ENCODE measurements around the gene AADAT. TPM values are rescaled to one million over a fixed set of nuclear protein-coding genes. Genes with fewer than 3 reads are reported as not detected.
"Not testable (repeated sequence)": the region's sequence is repeated elsewhere in the genome, so short reads cannot be mapped to it uniquely, and the experiment has no call there.

Gene AADAT
- total RNA-seq, 1 donor from 2014 or later = not detected

DNA sequence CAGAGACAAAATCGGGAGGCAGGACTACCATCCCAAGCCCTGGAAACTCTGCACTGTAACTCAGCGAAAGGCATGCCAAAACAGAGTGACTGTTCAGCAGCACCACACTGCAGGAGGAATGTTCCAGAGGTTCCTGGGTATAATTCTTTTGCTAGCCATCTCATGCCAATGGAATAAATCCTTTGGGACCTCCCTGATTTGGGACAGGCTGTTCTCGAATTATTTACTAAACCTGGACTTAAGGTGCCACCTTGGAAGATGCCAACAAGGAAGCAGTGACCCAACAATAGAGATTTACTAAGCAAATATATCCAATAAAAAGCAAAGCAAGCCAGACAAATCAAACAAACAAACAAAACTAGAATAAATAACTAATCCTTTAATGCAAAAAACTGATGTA lies 9.3 kb downstream of the AADAT start:
- H3K4me1 Mint-ChIP-seq (ENCODE audit: low read depth) = no peaks in the 10 kb centered on the region
- no peak overlapping the region for H3K4me3 Mint-ChIP-seq
- intact Hi-C loops (cut with micrococcal nuclease) = no loop called here
- H3K27ac Mint-ChIP-seq = no peak overlapping the region
- no peaks in the 10 kb centered on the region for H3K36me3 Mint-ChIP-seq (ENCODE audit: low read depth)
- peaks cover 1% of the 10 kb centered on the region for H3K27me3 Mint-ChIP-seq (ENCODE audit: insufficient read depth)
- H3K9me3 Mint-ChIP-seq = no peaks in the 10 kb centered on the region
- DNase-seq (ENCODE audit: low spot score) = no peak

DNA sequence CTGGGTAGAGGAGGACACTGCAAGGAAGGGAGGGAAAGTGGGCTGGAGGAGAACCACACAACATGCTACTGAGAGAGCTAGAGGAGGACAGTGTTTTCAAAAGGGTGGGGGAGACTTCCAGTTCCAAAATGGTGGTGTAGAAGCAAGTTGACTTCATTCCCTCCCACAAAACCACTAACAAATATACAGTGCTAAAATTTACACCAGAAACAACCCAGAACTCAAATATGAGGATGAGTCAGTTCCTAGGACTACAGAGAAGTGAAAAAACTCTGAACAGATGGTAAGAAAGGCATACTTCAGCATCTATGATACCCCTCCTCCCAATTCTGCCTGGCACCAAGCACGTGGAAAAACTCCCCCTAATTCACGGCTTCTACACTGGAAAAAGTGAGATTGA lies 9.8 kb downstream of the AADAT start:
- Mint-ChIP-seq H3K27me3 (ENCODE audit: insufficient read depth) (peaks cover 1% of the 10 kb centered on the region), H3K36me3 (ENCODE audit: low read depth) (no peaks in the 10 kb centered on the region), H3K9me3 (no peaks in the 10 kb centered on the region), H3K27ac (no peak overlapping the region), H3K4me3 (no peak overlapping the region), H3K4me1 (ENCODE audit: low read depth) (no peaks in the 10 kb centered on the region)
- intact Hi-C loops (cut with micrococcal nuclease) = no loop called here
- DNase-seq (ENCODE audit: low spot score) = no peak

DNA sequence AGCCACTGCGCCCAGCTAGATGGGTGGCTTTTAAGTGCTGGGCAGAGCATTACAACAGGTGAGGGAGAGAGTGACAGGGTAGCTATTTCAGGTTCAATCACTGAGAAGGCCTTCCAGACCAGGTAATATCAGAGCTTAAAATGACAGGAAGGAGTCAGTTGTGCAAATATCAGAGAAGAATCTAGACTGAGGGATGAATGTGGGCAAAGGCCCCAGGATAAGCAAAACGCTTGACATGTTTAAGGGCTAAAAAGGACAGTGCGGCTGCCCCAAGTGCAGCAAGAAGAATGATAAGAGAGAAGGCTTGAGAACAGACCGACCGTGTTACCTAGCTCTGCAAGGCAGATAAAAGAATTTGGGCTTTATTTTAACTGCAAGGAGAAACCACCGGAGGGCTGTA lies 18.6 kb downstream of the AADAT start:
- no peak overlapping the region for H3K27ac Mint-ChIP-seq
- no peak for DNase-seq (ENCODE audit: low spot score)
- intact Hi-C loops (cut with micrococcal nuclease) = no loop called here
- H3K4me3 Mint-ChIP-seq = no peak overlapping the region
- no peaks in the 10 kb centered on the region for H3K9me3 Mint-ChIP-seq
- peaks cover 2% of the 10 kb centered on the region for H3K27me3 Mint-ChIP-seq (ENCODE audit: insufficient read depth)
- H3K36me3 Mint-ChIP-seq (ENCODE audit: low read depth) = no peaks in the 10 kb centered on the region
- no peaks in the 10 kb centered on the region for H3K4me1 Mint-ChIP-seq (ENCODE audit: low read depth)

DNA sequence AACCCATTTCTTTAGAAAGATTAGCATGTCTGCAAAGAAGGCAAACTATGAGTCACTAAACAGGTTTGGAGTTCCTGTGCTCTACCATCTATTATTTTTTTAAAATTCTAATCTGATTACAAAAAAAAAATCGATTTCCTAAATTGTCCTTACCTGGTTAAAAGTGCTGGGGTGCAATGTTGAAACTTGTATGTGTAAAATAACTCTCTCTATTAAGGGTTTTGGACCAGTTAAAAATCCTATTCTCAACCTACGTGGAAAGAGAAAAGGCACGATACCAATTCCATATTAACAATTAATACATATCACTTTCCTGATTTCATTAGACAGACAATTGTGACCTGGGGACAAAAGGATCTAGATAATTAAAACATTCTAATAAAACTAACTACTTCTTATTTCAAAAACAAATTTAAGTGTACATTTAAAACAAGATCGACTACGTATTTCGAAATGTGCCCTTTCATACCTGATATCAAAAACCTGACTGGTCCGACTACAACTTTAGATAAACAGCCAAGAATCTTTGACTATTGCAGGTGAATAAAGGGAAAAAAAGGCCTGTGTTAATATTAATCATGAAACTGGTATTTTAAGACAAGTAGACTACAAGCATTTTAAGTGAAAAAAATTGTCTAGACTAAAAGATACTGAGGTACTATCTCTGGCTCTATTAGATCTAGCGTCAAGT lies 21.2 kb downstream of the AADAT start:
- H3K27ac Mint-ChIP-seq = no peak overlapping the region
- H3K36me3 Mint-ChIP-seq (ENCODE audit: low read depth) = no peaks in the 10 kb centered on the region
- no peaks in the 10 kb centered on the region for H3K4me1 Mint-ChIP-seq (ENCODE audit: low read depth)
- H3K9me3 Mint-ChIP-seq = no peaks in the 10 kb centered on the region
- peaks cover 2% of the 10 kb centered on the region for H3K27me3 Mint-ChIP-seq (ENCODE audit: insufficient read depth)
- H3K4me3 Mint-ChIP-seq = no peak overlapping the region
- no peak for DNase-seq (ENCODE audit: low spot score)
- intact Hi-C loops (cut with micrococcal nuclease) = no loop called here

DNA sequence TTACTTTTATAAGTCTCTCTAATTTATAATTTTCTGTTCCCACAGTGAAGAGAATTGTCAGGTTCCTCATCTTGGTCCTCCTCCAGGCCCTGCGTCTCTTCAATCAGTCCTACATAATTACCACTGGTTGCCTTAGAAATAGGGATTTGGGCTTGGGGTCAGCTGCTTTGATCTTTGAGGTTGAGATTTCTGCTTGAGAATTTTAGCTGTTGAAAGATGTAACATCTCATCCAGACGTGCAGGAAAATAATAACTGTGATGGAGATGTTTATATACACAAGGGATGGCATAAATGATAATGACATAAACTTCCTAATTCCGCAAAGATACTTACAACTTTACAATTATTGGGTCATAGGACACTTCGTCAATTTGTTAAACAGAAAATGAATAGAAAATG lies 30.3 kb downstream of the AADAT start:
- no peaks in the 10 kb centered on the region for H3K36me3 Mint-ChIP-seq (ENCODE audit: low read depth)
- H3K27me3 Mint-ChIP-seq (ENCODE audit: insufficient read depth) = peaks cover 5% of the 10 kb centered on the region
- H3K9me3 Mint-ChIP-seq = no peaks in the 10 kb centered on the region
- no peak overlapping the region for H3K4me3 Mint-ChIP-seq
- intact Hi-C loops (cut with micrococcal nuclease) = no loop called here
- DNase-seq (ENCODE audit: low spot score) = no peak
- H3K27ac Mint-ChIP-seq = no peak overlapping the region
- H3K4me1 Mint-ChIP-seq (ENCODE audit: low read depth) = no peaks in the 10 kb centered on the region

DNA sequence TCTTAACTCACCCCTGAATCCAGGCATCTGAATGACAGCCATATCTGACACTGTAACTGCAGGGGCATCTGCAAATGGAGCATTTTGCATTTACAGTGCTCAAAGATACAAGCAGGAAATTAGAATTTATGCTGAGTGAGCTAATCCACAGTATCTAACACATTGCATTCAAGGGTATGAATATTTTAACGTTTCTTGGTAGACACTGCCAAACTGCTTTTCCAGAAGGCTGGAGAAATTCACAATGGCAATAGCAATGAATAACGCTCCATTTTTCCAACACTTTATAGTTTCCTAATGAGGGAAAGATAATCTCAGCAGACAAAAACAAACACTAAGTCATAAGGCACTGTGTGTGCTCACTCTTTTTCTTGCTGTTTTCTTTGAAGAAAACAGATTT lies 30.9 kb downstream of the AADAT start:
- no peaks in the 10 kb centered on the region for H3K4me1 Mint-ChIP-seq (ENCODE audit: low read depth)
- intact Hi-C loops (cut with micrococcal nuclease) = no loop called here
- no peaks in the 10 kb centered on the region for H3K9me3 Mint-ChIP-seq
- no peak overlapping the region for H3K27ac Mint-ChIP-seq
- H3K36me3 Mint-ChIP-seq (ENCODE audit: low read depth) = no peaks in the 10 kb centered on the region
- H3K27me3 Mint-ChIP-seq (ENCODE audit: insufficient read depth) = peaks cover 5% of the 10 kb centered on the region
- DNase-seq (ENCODE audit: low spot score) = no peak
- no peak overlapping the region for H3K4me3 Mint-ChIP-seq

DNA sequence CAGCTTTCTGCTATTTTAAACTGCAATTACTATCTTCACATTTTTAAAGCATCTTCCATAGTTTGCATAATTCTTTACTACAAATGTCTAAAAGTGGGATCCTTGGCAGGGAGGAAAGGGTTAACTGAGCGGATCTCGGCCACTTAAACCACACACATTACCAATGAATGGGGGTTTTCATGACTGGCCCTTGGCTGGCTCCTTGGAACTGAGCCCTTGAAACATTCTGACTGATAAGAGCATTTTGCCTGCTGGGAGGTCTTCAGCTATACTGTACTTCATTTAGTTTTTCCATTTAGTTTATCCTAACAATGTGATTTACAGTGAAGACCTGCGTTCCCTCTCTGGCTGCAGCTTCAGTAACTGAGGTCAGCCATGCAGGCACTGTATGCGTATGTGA lies 31.9 kb downstream of the AADAT start:
- Mint-ChIP-seq H3K4me1 (ENCODE audit: low read depth) (no peaks in the 10 kb centered on the region), H3K9me3 (no peaks in the 10 kb centered on the region), H3K4me3 (no peak overlapping the region), H3K27me3 (ENCODE audit: insufficient read depth) (peaks cover 6% of the 10 kb centered on the region), H3K27ac (no peak overlapping the region), H3K36me3 (ENCODE audit: low read depth) (no peaks in the 10 kb centered on the region)
- no peak for DNase-seq (ENCODE audit: low spot score)
- intact Hi-C loops (cut with micrococcal nuclease) = no loop called here

DNA sequence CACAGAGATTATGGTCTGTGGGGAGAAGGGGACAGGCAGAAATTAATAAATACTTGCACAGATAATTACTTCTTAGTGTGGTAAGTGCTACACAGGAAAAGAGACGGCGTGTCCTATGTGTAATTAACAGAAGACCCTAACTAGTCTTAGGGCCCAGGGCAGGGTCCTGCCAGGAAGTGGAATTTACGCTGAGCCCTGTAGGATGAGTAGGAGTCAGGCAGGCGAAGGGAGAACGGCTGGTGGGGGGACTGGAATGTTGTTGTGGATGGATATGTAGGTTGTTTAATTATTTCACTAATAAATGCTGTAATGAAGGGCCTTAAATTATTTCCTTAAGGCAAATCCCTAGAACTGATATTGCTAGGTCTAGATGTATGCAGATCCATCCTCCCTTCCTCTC lies 36.8 kb downstream of the AADAT start:
- Mint-ChIP-seq H3K9me3 (no peaks in the 10 kb centered on the region), H3K4me1 (ENCODE audit: low read depth) (no peaks in the 10 kb centered on the region), H3K27ac (no peak overlapping the region), H3K36me3 (ENCODE audit: low read depth) (no peaks in the 10 kb centered on the region), H3K4me3 (no peak overlapping the region), H3K27me3 (ENCODE audit: insufficient read depth) (peaks cover 9% of the 10 kb centered on the region)
- no peak for DNase-seq (ENCODE audit: low spot score)
- intact Hi-C loops (cut with micrococcal nuclease) = no loop called here

DNA sequence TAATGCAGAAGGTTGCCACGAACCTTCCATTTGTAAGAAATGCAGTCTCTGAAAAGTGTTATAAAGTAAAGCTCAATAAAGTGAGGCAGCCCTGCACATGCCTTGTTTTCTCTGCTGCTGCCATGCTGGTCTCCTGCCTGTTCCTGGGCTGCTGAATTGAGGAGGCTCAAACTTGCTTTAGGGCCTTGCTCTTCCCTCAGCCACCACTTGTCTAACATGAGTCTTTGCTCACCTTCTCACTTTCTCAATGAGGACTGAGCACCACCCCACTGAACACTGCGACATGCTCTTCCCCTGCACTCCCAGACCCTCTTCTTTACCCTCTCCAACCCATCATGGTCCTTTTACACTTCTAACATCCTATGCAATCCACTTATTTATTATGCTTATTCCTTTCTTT lies 38.4 kb downstream of the AADAT start:
- H3K27me3 Mint-ChIP-seq (ENCODE audit: insufficient read depth) = peaks cover 8% of the 10 kb centered on the region
- no peaks in the 10 kb centered on the region for H3K4me1 Mint-ChIP-seq (ENCODE audit: low read depth)
- H3K27ac Mint-ChIP-seq = no peak overlapping the region
- H3K4me3 Mint-ChIP-seq = no peak overlapping the region
- no peaks in the 10 kb centered on the region for H3K36me3 Mint-ChIP-seq (ENCODE audit: low read depth)
- intact Hi-C loops (cut with micrococcal nuclease) = no loop called here
- DNase-seq (ENCODE audit: low spot score) = no peak
- no peaks in the 10 kb centered on the region for H3K9me3 Mint-ChIP-seq

DNA sequence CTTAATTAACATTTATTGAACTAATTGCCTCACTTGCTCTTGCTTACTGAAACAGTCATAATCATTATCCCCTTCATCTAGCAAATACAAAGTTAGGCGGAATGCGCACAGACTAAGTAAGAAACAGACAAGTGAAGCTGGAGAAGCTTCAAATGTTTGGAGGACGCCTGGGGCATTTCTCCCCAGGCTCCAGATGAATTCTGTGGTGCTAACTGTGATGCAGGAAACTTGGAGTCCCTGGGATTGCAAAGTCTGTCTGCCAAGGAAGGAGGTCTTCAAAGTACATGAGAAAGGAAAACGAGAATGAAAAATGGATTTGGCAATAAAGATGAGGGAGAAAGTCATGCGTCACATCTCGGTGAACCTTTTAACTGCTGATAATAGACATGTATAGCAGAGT lies 40.0 kb downstream of the AADAT start:
- DNase-seq (ENCODE audit: low spot score) = no peak
- Mint-ChIP-seq H3K4me3 (no peak overlapping the region), H3K27ac (no peak overlapping the region), H3K4me1 (ENCODE audit: low read depth) (no peaks in the 10 kb centered on the region), H3K9me3 (no peaks in the 10 kb centered on the region), H3K27me3 (ENCODE audit: insufficient read depth) (peaks cover 6% of the 10 kb centered on the region), H3K36me3 (ENCODE audit: low read depth) (no peaks in the 10 kb centered on the region)
- intact Hi-C loops (cut with micrococcal nuclease) = no loop called here

DNA sequence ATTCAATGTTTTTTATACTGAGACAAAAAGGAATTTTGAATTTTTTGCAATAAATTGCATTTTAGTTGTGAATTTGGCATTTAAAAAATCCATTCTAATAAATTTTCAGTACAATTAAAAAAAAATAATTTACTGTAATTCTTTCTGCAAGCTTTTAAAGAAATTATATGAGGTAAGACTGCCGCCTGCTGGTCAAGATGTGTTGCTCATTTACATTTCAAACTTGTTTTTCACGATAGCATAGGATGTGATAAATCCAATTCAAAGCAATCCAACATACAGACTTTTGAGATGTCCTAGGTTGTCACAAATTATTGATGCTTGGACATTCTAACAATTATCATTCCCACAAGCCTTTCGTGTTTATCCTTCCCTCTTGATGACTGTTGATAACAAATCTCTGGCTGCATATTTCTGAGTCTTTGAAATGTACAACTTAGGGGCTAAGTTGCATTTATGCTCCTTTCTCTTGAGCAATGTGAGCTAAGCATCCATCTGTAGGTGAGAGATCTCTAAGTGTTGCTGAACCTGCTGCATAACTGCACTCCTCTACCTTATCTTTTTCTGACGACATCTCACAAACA lies 41.9 kb downstream of the AADAT start:
- Mint-ChIP-seq H3K4me3 (no peak overlapping the region), H3K27me3 (ENCODE audit: insufficient read depth) (peaks cover 5% of the 10 kb centered on the region), H3K9me3 (no peaks in the 10 kb centered on the region), H3K4me1 (ENCODE audit: low read depth) (no peaks in the 10 kb centered on the region), H3K27ac (no peak overlapping the region), H3K36me3 (ENCODE audit: low read depth) (no peaks in the 10 kb centered on the region)
- no peak for DNase-seq (ENCODE audit: low spot score)
- intact Hi-C loops (cut with micrococcal nuclease) = loop anchor here (1.0 kb wide), 2 partner anchors 238 to 436 kb away; partner anchors contain the start of gene NEK1

DNA sequence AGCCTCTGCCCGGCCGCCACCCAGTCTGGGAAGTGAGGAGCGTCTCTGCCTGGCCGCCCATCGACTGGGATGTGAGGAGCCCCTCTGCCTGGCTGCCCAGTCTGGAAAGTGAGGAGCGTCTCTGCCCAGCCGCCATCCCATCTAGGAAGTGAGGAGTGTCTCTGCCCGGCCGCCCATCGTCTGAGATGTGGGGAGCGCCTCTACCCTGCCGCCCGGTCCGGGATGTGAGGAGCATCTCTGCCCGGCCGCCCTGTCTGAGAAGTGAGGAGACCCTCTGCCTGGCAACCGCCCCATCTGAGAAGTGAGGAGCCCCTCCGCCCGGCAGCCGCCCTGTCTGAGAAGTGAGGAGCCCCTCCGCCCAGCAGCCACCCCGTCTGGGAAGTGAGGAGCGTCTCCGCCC lies 43.6 kb downstream of the AADAT start:
- intact Hi-C loops (cut with micrococcal nuclease); DNase-seq (ENCODE audit: low spot score); H3K4me3 Mint-ChIP-seq; H3K9me3 Mint-ChIP-seq; H3K27ac Mint-ChIP-seq; H3K4me1 Mint-ChIP-seq (ENCODE audit: low read depth); H3K36me3 Mint-ChIP-seq (ENCODE audit: low read depth); H3K27me3 Mint-ChIP-seq (ENCODE audit: insufficient read depth): not testable (repeated sequence)

DNA sequence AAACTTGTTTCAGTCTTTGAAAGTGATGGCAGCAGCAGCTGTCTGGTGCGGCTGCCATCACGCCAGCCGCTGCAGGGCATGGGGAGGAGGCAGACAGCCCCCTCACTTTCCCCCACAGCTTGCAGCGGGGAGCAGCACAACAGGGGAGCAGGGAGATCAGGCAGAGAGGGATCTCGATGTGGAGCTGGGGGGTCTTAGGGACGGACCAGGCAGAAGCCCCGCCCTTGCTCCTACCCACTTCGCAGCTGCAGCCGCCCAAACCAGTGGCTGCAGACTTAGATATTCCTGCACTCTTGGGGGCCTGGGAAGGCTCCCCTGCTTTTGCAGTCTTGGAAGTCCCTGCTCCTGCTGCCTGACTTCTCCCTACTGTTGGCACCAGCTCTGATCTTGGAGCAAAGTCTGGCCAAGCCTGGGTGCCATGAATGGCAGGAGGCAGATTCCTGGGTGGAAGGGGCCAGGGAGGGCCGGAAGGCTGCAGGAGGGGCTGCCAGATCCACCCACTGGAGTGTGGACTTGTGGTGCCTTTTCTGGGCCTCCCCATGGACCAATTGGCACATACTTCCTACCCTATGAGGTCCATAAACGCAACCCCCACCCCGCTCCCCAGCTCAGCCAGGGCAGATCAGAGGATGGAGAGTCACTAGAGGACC lies 49.6 kb downstream of the AADAT start:
- no peaks in the 10 kb centered on the region for H3K9me3 Mint-ChIP-seq
- no peaks in the 10 kb centered on the region for H3K4me1 Mint-ChIP-seq (ENCODE audit: low read depth)
- no peaks in the 10 kb centered on the region for H3K36me3 Mint-ChIP-seq (ENCODE audit: low read depth)
- no peak overlapping the region for H3K27ac Mint-ChIP-seq
- no peak for DNase-seq (ENCODE audit: low spot score)
- H3K4me3 Mint-ChIP-seq = no peak overlapping the region
- H3K27me3 Mint-ChIP-seq (ENCODE audit: insufficient read depth) = peaks cover 3% of the 10 kb centered on the region
- intact Hi-C loops (cut with micrococcal nuclease) = no loop called here

Measured in activated T-helper 1 cell treated with anti-CD3 and anti-CD28 coated beads, Interleukin-12 subunit alpha, Interleukin-12 subunit beta, Interleukin-2, Interleukin-4 antibody, amounts not matched to agents 30 ng/mL and 10 ng/mL and 1 ng/mL, durations not matched to agents 14 hours and 24 hours and 36 hours (primary cell).